Glutamatergic neuron (in vitro differentiated cells): Measurements from ENCODE around the gene RIPOR3. TPM values are rescaled to one million over a fixed set of nuclear protein-coding genes. Genes with fewer than 3 reads are reported as not detected.

Experiments
- DNase-seq: peaks from one replicate; pipeline ENCODE4 v3.0.0; 2022
- H3K27ac Mint-ChIP-seq: one replicate; pipeline ENCODE4 v1.8.0; 2020; ENCODE audit warnings: mild to moderate bottlenecking, mixed read lengths, inconsistent platforms; ENCODE audit not compliant: unreplicated experiment
- H3K27me3 Mint-ChIP-seq: one replicate; pipeline ENCODE4 v1.8.0; 2020; ENCODE audit warnings: mild to moderate bottlenecking, moderate library complexity, mixed read lengths, inconsistent platforms; ENCODE audit not compliant: unreplicated experiment
- H3K36me3 Mint-ChIP-seq: one replicate; pipeline ENCODE4 v1.8.0; 2020; ENCODE audit warnings: mild to moderate bottlenecking, mixed read lengths, inconsistent platforms; ENCODE audit not compliant: unreplicated experiment
- H3K4me1 Mint-ChIP-seq: one replicate; pipeline ENCODE4 v1.8.0; 2020; ENCODE audit warnings: mild to moderate bottlenecking, low read depth, mixed read lengths, inconsistent platforms; ENCODE audit not compliant: unreplicated experiment
- H3K4me3 Mint-ChIP-seq: one replicate; pipeline ENCODE4 v1.8.0; 2020; ENCODE audit warnings: mild to moderate bottlenecking, mixed read lengths, inconsistent platforms; ENCODE audit not compliant: unreplicated experiment
- H3K9me3 Mint-ChIP-seq: one replicate; pipeline ENCODE4 v1.8.0; 2020; ENCODE audit warnings: mild to moderate bottlenecking, moderate library complexity, mixed read lengths, inconsistent platforms; ENCODE audit not compliant: unreplicated experiment
- total RNA-seq: library from RNA; stranded (reverse); fragmentation: NEBNext Ultra II Directional; extraction: Animal tissue kit (Norgen Biotek cat#: 25700); gene quantifications from one replicate; pipeline ENCODE4 v1.2.1, GENCODE V29; 2021; ENCODE audit not compliant: unreplicated experiment
- TF ChIP-seq, protein P1 (sequence below): fragments of 200-600 bp; sonication (generic); IDR thresholded peaks from one replicate; pipeline ENCODE4 v1.5.0; 2021; ENCODE audit not compliant: partially characterized antibody, unreplicated experiment

RIPOR3 gene
- total RNA-seq, 1 donor from 2014 or later: not detected

DNA sequence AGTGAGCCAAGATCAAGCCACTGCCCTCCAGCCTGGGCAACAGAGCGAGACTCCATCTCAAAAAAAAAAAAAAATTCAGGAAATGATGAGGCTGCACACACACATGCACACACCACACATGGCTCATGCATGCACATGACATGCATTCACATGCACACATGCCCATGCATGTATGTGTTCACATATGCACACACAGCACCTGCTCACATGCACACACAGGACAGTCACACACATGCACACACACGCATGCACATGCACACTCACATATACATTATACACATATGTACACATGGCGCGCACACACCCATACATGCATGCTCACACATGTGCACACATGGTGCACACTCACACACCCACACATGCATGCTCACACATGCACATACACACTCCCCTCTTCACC is 22.5 kb downstream of the RIPOR3 start:
- Mint-ChIP-seq H3K4me1 (peaks cover 4% of the 10 kb centered on the region), H3K27me3 (peaks cover 2% of the 10 kb centered on the region), H3K36me3 (no peaks in the 10 kb centered on the region), H3K4me3 (no peak overlapping the region), H3K27ac (no peak overlapping the region), H3K9me3 (peaks cover 2% of the 10 kb centered on the region)
- TF ChIP-seq, protein P1, sequence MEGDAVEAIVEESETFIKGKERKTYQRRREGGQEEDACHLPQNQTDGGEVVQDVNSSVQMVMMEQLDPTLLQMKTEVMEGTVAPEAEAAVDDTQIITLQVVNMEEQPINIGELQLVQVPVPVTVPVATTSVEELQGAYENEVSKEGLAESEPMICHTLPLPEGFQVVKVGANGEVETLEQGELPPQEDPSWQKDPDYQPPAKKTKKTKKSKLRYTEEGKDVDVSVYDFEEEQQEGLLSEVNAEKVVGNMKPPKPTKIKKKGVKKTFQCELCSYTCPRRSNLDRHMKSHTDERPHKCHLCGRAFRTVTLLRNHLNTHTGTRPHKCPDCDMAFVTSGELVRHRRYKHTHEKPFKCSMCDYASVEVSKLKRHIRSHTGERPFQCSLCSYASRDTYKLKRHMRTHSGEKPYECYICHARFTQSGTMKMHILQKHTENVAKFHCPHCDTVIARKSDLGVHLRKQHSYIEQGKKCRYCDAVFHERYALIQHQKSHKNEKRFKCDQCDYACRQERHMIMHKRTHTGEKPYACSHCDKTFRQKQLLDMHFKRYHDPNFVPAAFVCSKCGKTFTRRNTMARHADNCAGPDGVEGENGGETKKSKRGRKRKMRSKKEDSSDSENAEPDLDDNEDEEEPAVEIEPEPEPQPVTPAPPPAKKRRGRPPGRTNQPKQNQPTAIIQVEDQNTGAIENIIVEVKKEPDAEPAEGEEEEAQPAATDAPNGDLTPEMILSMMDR: no peak
- DNase-seq: no peak

DNA sequence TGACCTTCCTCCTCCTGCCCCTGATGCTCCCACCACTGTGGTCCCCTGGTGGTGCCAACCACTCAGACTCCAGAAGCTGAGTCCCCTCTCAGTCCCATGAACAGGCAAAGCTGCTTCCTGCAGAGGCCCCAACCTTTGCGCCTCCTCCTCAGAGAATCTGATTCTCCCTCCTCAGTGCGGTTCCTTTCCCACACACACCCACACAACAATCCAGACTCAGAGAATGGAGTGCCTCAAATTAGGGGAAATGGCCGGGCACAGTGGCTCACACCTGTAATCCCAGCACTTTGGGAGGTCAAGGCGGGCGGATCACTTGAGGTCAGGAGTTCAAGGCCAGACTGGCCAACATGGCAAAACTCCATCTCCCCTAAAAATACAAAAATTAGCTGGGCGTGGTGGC is 23.0 kb downstream of the RIPOR3 start:
- no peak for DNase-seq
- Mint-ChIP-seq H3K9me3 (peaks cover 2% of the 10 kb centered on the region), H3K27ac (no peak overlapping the region), H3K4me1 (peaks cover 4% of the 10 kb centered on the region), H3K27me3 (peaks cover 2% of the 10 kb centered on the region), H3K36me3 (no peaks in the 10 kb centered on the region), H3K4me3 (no peak overlapping the region)
- TF ChIP-seq, protein P1: no peak

DNA sequence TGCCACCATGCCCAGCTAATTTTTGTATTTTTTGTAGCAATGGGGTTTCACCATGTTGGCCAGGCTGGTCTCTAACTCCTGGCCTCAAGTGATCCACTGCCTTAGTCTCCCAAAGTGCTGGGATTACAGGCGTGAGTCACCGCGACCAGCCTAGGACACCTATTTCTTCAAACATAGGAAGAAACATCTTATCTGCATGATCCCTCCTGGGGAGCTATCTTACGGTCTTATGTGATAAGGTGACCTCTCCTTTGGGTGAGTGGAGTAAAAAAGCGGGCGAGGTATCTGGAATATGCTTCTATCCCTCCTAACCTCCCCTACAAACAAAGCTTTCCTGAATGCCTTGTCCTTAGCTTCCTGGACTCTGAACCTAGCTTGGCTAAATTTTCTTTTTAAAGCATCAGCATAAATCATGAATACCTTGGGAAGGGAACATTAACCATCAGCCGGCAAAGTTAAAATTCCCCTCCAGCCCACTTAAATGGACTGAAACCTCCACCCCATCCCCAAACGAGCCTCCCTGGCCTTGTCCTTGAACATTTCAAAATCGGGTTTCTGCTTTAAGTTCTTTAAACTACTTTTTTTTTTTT is 24.5 kb downstream of the RIPOR3 start:
- peaks cover 2% of the 10 kb centered on the region for H3K9me3 Mint-ChIP-seq
- H3K36me3 Mint-ChIP-seq: no peaks in the 10 kb centered on the region
- H3K4me1 Mint-ChIP-seq: peaks cover 4% of the 10 kb centered on the region
- no peak overlapping the region for H3K27ac Mint-ChIP-seq
- TF ChIP-seq, protein P1: no peak
- H3K4me3 Mint-ChIP-seq: no peak overlapping the region
- H3K27me3 Mint-ChIP-seq: peaks cover 2% of the 10 kb centered on the region
- DNase-seq: no peak

DNA sequence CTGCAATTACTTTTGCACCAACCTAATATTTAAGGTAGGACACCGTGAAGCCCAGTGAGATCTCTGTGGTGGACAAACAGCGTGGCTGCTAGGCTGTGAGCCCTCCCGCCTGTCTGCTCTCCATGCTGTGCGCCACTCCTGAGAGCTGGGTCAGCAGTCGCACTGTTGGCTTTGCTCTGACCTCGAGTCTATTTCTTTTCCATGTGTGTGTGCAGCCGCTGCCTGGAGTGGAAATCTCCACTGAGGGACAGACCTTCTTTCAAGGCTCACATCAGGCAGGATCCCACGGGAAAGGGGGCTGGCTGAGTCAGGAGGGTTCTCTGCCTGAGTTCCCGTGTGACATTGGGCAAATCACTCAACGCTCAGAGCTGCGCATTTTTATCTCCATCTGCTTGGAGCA is 27.1 kb downstream of the RIPOR3 start:
- H3K4me3 Mint-ChIP-seq: peak overlapping the region; percentile 12
- peak; percentile 31 for DNase-seq
- peaks cover 11% of the 10 kb centered on the region for H3K4me1 Mint-ChIP-seq
- peaks cover 3% of the 10 kb centered on the region for H3K9me3 Mint-ChIP-seq
- H3K27ac Mint-ChIP-seq: no peak overlapping the region
- TF ChIP-seq, protein P1: no peak
- peaks cover 2% of the 10 kb centered on the region for H3K27me3 Mint-ChIP-seq
- H3K36me3 Mint-ChIP-seq: no peaks in the 10 kb centered on the region

DNA sequence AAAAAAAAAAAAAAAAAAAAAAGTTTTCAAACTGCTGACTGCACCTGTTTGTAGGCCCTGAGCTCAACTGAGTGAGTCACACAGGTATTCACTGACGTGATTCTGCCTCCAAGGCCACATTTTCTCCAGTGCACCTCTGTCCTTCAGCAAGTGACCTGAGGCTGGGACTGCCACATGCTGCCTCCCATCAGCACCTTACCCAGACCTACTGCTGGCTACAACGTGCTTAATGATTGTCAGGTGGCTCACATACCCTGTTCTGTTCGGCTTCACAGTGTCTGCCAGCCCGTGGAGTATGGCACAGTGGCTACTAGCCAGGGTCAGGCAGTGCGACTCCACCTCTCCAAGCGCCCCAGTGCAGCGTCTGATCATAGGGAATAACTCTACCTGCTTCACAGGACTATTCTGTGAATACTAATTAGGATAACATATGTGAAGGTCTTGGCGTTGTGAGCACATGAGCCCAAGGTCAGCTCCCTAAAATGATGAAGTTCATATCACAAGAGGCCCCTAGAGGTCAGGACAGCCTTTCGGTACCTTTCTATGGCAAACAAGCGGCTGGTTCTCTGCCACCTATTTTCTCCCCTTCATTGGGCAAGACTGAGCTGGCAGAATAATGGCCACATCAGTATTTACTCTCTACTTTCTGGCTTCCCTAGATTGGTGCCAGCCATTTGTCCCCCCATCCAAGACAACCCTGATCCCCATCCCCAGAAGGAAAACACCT is 28.1 kb downstream of the RIPOR3 start:
- Mint-ChIP-seq H3K27me3 (peaks cover 2% of the 10 kb centered on the region), H3K4me1 (peaks cover 11% of the 10 kb centered on the region), H3K9me3 (peaks cover 1% of the 10 kb centered on the region), H3K27ac (no peak overlapping the region), H3K36me3 (no peaks in the 10 kb centered on the region), H3K4me3 (no peak overlapping the region)
- TF ChIP-seq, protein P1: no peak
- no peak for DNase-seq
